GM10266 (cell line): ENCODE data around the gene SEC16A.

Experiments used
- DNase-seq: peaks from one replicate; pipeline ENCODE4 v3.0.0; 2012; ENCODE audit errors: extremely low spot score
- TF ChIP-seq, protein P1 (sequence below): IDR thresholded peaks from 2 replicates; pipeline ENCODE4 v1.5.1; 2012; ENCODE audit warnings: mild to moderate bottlenecking, low read depth; ENCODE audit not compliant: control insufficient read depth, insufficient read depth; ENCODE audit errors: missing control alignments

SEC16A gene

DNA sequence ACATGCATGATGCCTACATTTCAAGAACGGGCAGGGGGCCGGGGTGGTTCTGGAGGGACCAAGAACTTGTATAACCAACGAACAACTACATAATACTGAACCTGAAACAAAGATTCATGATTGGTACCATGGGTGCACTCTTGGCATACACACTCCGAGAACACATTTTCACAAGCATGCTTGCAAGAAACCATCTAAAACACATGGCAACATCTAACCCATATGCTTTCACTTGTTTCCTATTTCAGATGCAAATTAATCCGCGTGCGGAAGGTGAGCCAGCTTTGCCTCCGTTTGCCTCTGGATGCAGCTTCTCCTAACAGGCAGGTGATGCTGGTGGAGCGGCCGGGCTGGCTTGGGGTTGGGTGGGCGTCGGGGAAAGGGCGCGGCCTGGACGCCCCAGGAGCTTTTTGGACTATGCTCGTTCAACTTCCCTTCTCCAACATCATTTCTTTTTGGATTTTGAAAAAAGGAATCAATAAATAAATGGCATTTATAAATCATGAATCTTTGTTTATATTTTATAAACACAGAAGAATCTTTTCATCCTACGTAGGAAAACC is 12.5 kb upstream of the SEC16A start:
- no peak for DNase-seq
- TF ChIP-seq, protein P1, sequence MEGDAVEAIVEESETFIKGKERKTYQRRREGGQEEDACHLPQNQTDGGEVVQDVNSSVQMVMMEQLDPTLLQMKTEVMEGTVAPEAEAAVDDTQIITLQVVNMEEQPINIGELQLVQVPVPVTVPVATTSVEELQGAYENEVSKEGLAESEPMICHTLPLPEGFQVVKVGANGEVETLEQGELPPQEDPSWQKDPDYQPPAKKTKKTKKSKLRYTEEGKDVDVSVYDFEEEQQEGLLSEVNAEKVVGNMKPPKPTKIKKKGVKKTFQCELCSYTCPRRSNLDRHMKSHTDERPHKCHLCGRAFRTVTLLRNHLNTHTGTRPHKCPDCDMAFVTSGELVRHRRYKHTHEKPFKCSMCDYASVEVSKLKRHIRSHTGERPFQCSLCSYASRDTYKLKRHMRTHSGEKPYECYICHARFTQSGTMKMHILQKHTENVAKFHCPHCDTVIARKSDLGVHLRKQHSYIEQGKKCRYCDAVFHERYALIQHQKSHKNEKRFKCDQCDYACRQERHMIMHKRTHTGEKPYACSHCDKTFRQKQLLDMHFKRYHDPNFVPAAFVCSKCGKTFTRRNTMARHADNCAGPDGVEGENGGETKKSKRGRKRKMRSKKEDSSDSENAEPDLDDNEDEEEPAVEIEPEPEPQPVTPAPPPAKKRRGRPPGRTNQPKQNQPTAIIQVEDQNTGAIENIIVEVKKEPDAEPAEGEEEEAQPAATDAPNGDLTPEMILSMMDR = no peak

DNA sequence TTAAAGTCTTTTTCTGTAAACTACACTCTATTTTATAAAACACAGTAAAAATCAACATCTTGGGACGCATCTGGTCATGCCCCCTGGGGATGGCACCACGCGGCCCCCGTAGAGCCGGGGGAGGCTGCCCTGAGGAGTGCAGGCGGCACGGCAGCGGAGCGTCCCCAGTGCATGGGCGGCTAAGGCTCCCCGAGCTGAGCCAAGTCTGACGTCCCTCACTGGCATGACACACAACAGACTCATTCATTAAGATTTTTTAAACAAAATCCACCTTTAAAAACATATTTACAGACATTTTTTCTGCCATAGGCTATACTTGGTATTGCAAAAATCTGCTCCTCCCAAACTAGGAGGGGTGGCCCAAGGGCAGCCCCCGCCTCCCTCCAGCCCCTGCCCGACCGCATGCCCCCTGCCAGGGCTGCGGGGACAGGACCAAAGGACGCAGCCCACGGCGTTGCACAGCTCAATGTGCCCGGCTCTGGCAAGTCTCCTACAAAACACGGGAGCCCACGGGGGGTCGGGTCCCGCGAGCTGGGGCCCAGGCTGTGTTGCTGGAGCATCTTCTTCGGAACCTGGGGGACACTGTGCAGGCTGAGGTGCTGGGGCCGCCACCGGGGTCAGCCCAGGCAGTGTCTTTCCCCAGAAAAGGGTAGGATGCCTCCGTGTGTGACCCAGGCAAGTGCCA is 11.8 kb upstream of the SEC16A start:
- TF ChIP-seq, protein P1 = no peak
- DNase-seq = no peak

DNA sequence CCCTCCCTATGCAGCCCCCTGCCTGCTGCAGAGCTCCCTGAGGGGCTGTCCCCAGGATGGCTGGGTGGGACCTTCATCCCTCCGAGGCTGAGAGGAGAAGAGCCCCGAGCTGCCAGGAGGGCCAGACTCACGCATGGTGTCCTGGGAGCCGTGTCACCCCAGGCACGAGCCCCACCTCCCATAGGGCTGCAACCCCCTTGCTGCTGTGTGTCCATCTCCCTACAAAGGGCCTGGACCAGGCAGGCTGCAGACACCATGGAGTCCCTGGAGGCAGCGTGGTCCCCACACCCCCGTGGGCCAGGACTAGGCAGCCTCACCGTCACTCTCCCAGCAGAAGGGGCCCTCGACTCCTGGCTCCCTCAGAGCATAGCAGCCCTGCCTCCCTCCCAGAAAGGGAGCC is 11.2 kb upstream of the SEC16A start:
- TF ChIP-seq, protein P1 = no peak
- DNase-seq = no peak

DNA sequence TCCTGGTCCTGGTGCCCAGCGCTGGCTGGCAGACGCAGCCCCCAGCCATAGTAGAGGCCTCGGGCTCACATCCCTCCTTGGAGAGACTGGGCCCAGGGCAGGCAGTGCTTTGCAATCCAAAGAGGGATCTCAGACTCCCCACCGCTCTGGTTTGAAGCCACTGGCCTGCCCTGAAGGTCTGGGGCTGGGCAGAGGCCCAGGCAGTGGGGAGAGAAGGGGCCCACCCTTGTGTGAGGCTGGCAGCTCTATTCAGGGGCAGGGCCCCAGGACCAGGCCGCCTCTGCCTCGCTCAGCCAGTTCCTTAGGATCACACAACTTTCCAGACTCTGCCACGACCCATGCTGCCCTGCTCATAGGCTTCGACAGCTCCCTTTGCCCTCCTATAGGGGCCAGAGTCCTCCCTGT is 10.7 kb upstream of the SEC16A start:
- TF ChIP-seq, protein P1 = no peak
- DNase-seq = no peak

DNA sequence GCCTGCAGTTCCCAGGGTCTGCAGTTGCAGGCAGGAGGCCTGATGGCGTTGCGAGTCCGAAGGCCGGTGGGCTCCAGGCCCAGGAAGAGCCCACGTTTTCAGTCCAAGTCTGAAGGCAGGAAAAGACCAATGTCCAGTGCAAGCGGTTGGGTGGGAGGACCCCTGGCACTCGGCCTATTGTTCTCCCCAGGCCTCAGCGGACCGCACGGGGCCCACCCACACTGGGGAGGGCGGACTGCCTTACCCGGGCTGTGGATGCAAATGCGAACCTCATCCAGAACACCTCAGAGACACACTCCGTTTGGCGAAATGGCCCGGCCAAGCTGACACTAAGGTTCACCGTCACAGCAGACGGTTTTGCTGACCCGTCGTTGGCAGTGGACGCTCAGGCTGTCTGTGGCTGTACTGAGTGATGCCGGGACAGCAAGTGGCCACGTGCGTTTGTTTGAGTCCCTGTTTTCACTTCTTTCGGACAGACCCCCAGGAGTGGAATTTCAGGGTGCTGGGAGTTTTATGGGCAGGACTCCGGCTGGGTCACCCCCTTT is 10.2 kb upstream of the SEC16A start:
- TF ChIP-seq, protein P1 = no peak
- no peak for DNase-seq

DNA sequence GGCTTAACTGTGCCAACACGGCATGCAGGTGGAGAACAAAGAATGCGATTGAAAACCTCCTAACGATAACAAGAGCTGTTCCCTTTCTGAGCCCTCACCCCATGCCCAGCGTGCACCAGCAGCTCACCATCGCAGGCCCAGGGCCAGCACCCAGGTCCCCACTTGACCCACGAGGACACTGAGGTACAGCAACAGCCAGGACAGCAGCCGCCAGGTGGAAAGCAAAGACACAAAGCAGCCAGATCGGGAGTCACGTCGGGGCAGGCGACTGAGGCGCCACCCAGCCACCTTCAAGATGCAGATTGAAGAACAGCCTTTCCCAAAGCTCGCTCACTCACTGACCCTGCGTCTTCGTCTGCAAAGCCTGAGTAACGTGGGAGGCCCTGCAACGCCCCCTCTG is 6.9 kb upstream of the SEC16A start:
- TF ChIP-seq, protein P1 = no peak

DNA sequence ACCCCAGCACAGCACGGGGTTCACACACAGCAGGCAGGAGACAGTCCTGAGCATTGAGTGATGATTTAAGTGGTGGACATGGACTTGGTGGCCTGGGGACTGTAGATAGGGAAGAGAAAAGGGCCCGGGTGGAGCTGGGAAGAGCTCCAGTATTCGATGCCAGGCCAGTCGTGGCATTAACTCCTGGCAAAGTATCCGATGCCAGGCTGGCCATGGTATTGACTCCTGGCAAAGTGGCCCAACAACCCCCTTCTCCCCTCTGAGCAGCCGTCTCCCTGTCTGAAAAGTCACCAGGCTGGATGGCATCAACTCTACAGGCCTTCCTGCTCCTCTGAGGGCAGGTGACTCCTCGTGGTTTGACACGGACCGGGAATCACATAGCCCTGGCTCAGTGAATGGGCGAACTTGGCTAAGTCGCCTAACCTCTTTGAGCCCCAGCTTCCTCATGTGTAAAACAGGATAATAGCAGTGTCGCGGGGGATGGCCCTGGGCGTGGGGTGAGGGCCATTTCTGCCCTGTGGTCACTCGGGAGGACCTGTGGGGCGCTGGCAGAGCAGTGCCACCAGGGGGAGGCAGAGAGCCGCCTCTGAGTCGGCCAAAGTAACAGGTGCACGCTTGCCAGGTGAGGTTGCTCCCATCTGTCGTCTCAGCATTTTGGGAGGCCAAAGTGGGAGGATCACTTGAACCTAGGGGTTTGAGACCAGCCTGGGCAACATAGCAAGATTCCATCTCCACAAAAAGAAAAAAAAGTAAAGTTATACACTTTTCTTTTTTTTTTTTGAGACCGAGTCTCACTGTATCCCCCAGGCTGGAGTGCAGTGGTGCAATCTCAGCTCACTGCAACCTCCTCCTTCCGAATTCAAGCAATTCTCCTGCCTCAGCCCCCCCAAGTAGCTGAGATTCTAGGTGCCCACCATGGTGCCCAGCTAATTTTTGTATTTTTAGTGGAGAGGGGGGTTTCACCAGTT is 5.7 kb upstream of the SEC16A start:
- DNase-seq = peak; percentile 81
- TF ChIP-seq, protein P1 = peak; percentile 99

More for the DNA sequence above, 6.9 kb upstream of the SEC16A start:
- DNase-seq = no peak
